Liver (tissue), 9 donors: ENCODE results near the gene TTLL5. TPM values are rescaled to one million over a fixed set of nuclear protein-coding genes. Genes with fewer than 3 reads are reported as not detected.
A peak's percentile ranks its signal among the peaks of the same experiment; 100 is the strongest.

ENCODE experiments used
- DNase-seq: peaks from one replicate; pipeline ENCODE4 v3.0.0-alpha.2; 2017; ENCODE audit warnings: low spot score
- H3K27ac ChIP-seq, 2 donors: one replicate each; pipeline ENCODE4 v1.7.0; 2013; ENCODE audit warnings: inconsistent platforms in 2 of 2, low read length in 2 of 2, control low read depth in 1 of 2, low read depth in 1 of 2, mild to moderate bottlenecking in 1 of 2
- H3K27me3 ChIP-seq, 4 donors: one replicate each; pipeline versions ENCODE4 v1.6.1 to v1.7.0; 2013; ENCODE audit warnings: low read length in 3 of 4, inconsistent platforms in 1 of 4, mild to moderate bottlenecking in 1 of 4, moderate library complexity in 1 of 4; ENCODE audit not compliant: control insufficient read depth in 4 of 4, insufficient read depth in 4 of 4
- H3K36me3 ChIP-seq, 4 donors: one replicate each; pipeline versions ENCODE4 v1.6.1 to v1.7.0; 2013; ENCODE audit warnings: low read length in 3 of 4, mild to moderate bottlenecking in 3 of 4, low read depth in 1 of 4, moderate library complexity in 1 of 4; ENCODE audit not compliant: control insufficient read depth in 4 of 4, insufficient read depth in 3 of 4
- H3K4me1 ChIP-seq, 4 donors: one replicate each; pipeline versions ENCODE4 v1.6.1 to v1.7.0; 2013; ENCODE audit warnings: low read length in 3 of 4, mild to moderate bottlenecking in 3 of 4, moderate library complexity in 1 of 4; ENCODE audit not compliant: control insufficient read depth in 4 of 4, insufficient read depth in 4 of 4
- H3K4me3 ChIP-seq, 3 donors: one replicate each; pipeline versions ENCODE4 v1.6.1 to v1.7.0; 2013; ENCODE audit warnings: low read length in 3 of 3, control low read depth in 1 of 3, low read depth in 1 of 3, mild to moderate bottlenecking in 1 of 3
- H3K9ac ChIP-seq, 2 donors: one replicate each; pipeline ENCODE4 v1.7.0; 2013; ENCODE audit warnings: low read length in 2 of 2, mild to moderate bottlenecking in 2 of 2, moderate library complexity in 2 of 2, control low read depth in 1 of 2, low read depth in 1 of 2
- H3K9me3 ChIP-seq, 4 donors: one replicate each; pipeline versions ENCODE4 v1.6.1 to v1.7.0; 2013; ENCODE audit warnings: low read length in 3 of 4; ENCODE audit not compliant: control insufficient read depth in 4 of 4
- ATF3 ChIP-seq: IDR thresholded peaks from 2 replicates; pipeline ENCODE4 v1.6.1; 2016; ENCODE audit warnings: antibody characterized with exemption
- CTCF ChIP-seq: fragments of 150-350 bp; IDR thresholded peaks from 2 replicates; pipeline ENCODE4 v1.5.1; 2017; ENCODE audit warnings: improper control_type of control experiment, low read depth, low read length; ENCODE audit not compliant: missing input control
- EGR1 ChIP-seq, 2 donors: IDR thresholded peaks; 2 replicates each; pipeline ENCODE4 v1.6.1; 2016 to 2018; ENCODE audit warnings: antibody characterized with exemption in 2 of 2, low read depth in 2 of 2
- FOXA1 ChIP-seq: IDR thresholded peaks from 2 replicates; pipeline ENCODE4 v1.6.1; 2016; ENCODE audit warnings: antibody characterized with exemption
- FOXA2 ChIP-seq: IDR thresholded peaks from 2 replicates; pipeline ENCODE4 v1.6.1; 2016; ENCODE audit warnings: antibody characterized with exemption
- GABPA ChIP-seq, 2 donors: IDR thresholded peaks in 1 of 2; conservative IDR thresholded peaks in 1 of 2; 2 replicates each; pipeline ENCODE4 v1.6.1; 2016; ENCODE audit warnings: antibody characterized with exemption in 2 of 2, mild to moderate bottlenecking in 1 of 2, moderate library complexity in 1 of 2
- HNF4A ChIP-seq, 2 donors: conservative IDR thresholded peaks; 2 replicates each; pipeline ENCODE4 v1.6.1; 2016; ENCODE audit warnings: antibody characterized with exemption in 2 of 2, mild to moderate bottlenecking in 2 of 2
- HNF4G ChIP-seq: IDR thresholded peaks from 2 replicates; pipeline ENCODE4 v1.6.1; 2016; ENCODE audit warnings: antibody characterized with exemption
- JUND ChIP-seq, 2 donors: IDR thresholded peaks; 2 replicates each; pipeline ENCODE4 v1.6.1; 2016; ENCODE audit warnings: antibody characterized with exemption in 2 of 2
- MAX ChIP-seq: IDR thresholded peaks from 2 replicates; pipeline ENCODE4 v1.6.1; 2016; ENCODE audit warnings: antibody characterized with exemption
- NR2F2 ChIP-seq: IDR thresholded peaks from 2 replicates; pipeline ENCODE4 v1.6.1; 2016; ENCODE audit warnings: antibody characterized with exemption
- RAD21 ChIP-seq, 2 donors: IDR thresholded peaks; 2 replicates each; pipeline ENCODE4 v1.6.1; 2016; ENCODE audit warnings: antibody characterized with exemption in 2 of 2, mild to moderate bottlenecking in 2 of 2
- REST ChIP-seq: IDR thresholded peaks from 2 replicates; pipeline ENCODE4 v1.6.1; 2016; ENCODE audit warnings: antibody characterized with exemption, mild to moderate bottlenecking
- RXRA ChIP-seq, 2 donors: IDR thresholded peaks; 2 replicates each; pipeline ENCODE4 v1.6.1; 2017 to 2018; ENCODE audit warnings: antibody characterized with exemption in 2 of 2, mild to moderate bottlenecking in 1 of 2
- SP1 ChIP-seq: IDR thresholded peaks from 2 replicates; pipeline ENCODE4 v1.6.1; 2018; ENCODE audit warnings: antibody characterized with exemption, mild to moderate bottlenecking
- TAF1 ChIP-seq: conservative IDR thresholded peaks from 2 replicates; pipeline ENCODE4 v1.6.1; 2016; ENCODE audit warnings: antibody characterized with exemption, mild to moderate bottlenecking
- YY1 ChIP-seq: IDR thresholded peaks from 2 replicates; pipeline ENCODE4 v1.6.1; 2016; ENCODE audit warnings: antibody characterized with exemption, mild to moderate bottlenecking
- ZBTB33 ChIP-seq: IDR thresholded peaks from 2 replicates; pipeline ENCODE4 v1.6.1; 2016; ENCODE audit warnings: antibody characterized with exemption
- WGBS: extraction: QIAGEN DNeasy Blood & Tissue Kit; methylation state at CpG from one replicate; pipeline ENCODE4 v1.1.7; 2013; 5-methylcytosine and 5-hydroxymethylcytosine counted together
- polyA plus RNA-seq, 2 donors: library from polyadenylated mRNA; stranded (reverse) in 1 of 2; unstranded in 1 of 2; fragments of 200-250 nt in 1 of 2; fragments of >200 nt in 1 of 2; fragmentation: Nextera tagmentation in 1 of 2; extraction: Ambion mirVana in 1 of 2; gene quantifications; one replicate each; pipeline versions ENCODE4 v1.2.1 to v1.2.3, GENCODE V29; 2013 to 2015
- total RNA-seq, 2 donors: library from RNA; depleted of rRNA; stranded (reverse); fragments of >200 nt; gene quantifications; one replicate each; pipeline ENCODE4 v1.2.3, GENCODE V29; 2014
- donor health status: healthy.
- donor health status: healthy.
- donor health status: healthy.
- donor health status: healthy.
- donor health status: healthy.

Gene TTLL5
- total and polyA plus RNA-seq, 4 donors, result 4.3 to 14.2 (median 9.8) TPM

GRCh38 chr14:75717729-75718128, 56.7 kb downstream of the TTLL5 start:
- no peaks in the 10 kb centered on the region for H3K27me3 ChIP-seq
- no peak overlapping the region for H3K9ac ChIP-seq
- no peak for DNase-seq
- no peak overlapping the region for H3K27ac ChIP-seq
- no peaks in the 10 kb centered on the region for H3K9me3 ChIP-seq
- H3K4me3 ChIP-seq, result no peak overlapping the region
- TF ChIP-seq FOXA1, result peak; percentile 90
- TF ChIP-seq TAF1, result no peak
- no peak for TF ChIP-seq ATF3
- TF ChIP-seq GABPA (IDR thresholded peaks at IDR 0.05 in 1 of 2, conservative IDR thresholded peaks at IDR 0.05 in 1 of 2), result no peak
- TF ChIP-seq NR2F2, result no peak
- peak; percentile 75 for TF ChIP-seq MAX
- TF ChIP-seq JUND (IDR thresholded peaks at IDR 0.05), result peak in 1 of 2 donors; percentile 64
- no peak for TF ChIP-seq RAD21 (IDR thresholded peaks at IDR 0.05)
- TF ChIP-seq EGR1 (IDR thresholded peaks at IDR 0.05; ENCODE audit: low read depth in 2 of 2), result no peak
- peak; percentile 9 to 58 for TF ChIP-seq RXRA (IDR thresholded peaks at IDR 0.05)
- TF ChIP-seq YY1, result no peak
- no peak for TF ChIP-seq REST
- TF ChIP-seq SP1, result peak; percentile 38
- TF ChIP-seq HNF4G, result no peak
- peak; percentile 14 to 47 for TF ChIP-seq HNF4A (conservative IDR thresholded peaks at IDR 0.05)
- no peak for TF ChIP-seq CTCF
- TF ChIP-seq ZBTB33, result no peak
- TF ChIP-seq FOXA2, result peak; percentile 94
- peaks cover 0 to 8% (median 1%) of the 10 kb centered on the region in 4 donors for H3K4me1 ChIP-seq
- WGBS, result 44% methylated on average over 3 of the region's 3 CpGs
- peaks cover 0 to 2% (median 0%) of the 10 kb centered on the region in 4 donors for H3K36me3 ChIP-seq
